K562 (cell line): ENCODE measurements around the gene INPP5K. TPM values are rescaled to one million over a fixed set of nuclear protein-coding genes. Genes with fewer than 3 reads are reported as not detected.

Source experiments
- ARNT ChIP-seq, 2 experiments: fragments of 450-650 bp; IDR thresholded peaks; 2 replicates each; pipeline ENCODE4 v1.6.1; 2016; ENCODE audit warnings: mild to moderate bottlenecking in 1 of 2
- CREB3L1 ChIP-seq: fragments of 450-650 bp; IDR thresholded peaks from 2 replicates; pipeline ENCODE4 v1.6.1; 2014; ENCODE audit warnings: low read depth, mild to moderate bottlenecking, moderate library complexity, borderline replicate concordance
- HNRNPL ChIP-seq: fragments of 200-400 bp; formaldehyde crosslinking; IDR thresholded peaks from 2 replicates; pipeline ENCODE4 v1.6.1; 2017; ENCODE audit warnings: low read depth, mild to moderate bottlenecking, low read length
- MGA ChIP-seq: fragments of 450-650 bp; IDR thresholded peaks from 2 replicates; pipeline ENCODE4 v1.6.1; 2016; ENCODE audit warnings: mild to moderate bottlenecking, moderate library complexity
- RREB1 ChIP-seq: fragments of 250-450 bp; sonication (Bioruptor Pico); IDR thresholded peaks from 2 replicates; pipeline ENCODE4 v1.4.0; 2020
- ZBTB8A ChIP-seq: fragments of 450-650 bp; IDR thresholded peaks from 2 replicates; pipeline ENCODE4 v1.6.1; 2018; ENCODE audit warnings: mild to moderate bottlenecking, moderate library complexity; ENCODE audit not compliant: partially characterized antibody
- polyA plus RNA-seq, 8 experiments: library from polyadenylated mRNA; depleted of rRNA in 4 of 8; stranded (reverse) in 5 of 8; unstranded in 3 of 8; fragments of >200 nt; fragmentation: Nextera tagmentation in 2 of 8; fragmentation: Illumina TruSeq in 1 of 8; extraction: Ambion mirVana in 2 of 8; extraction: Trizol in 1 of 8; gene quantifications; 2 replicates each; pipeline versions ENCODE4 v1.2.1 to v1.2.3, GENCODE V29; 2011 to 2014; ENCODE audit warnings: inconsistent platforms in 1 of 8, missing spikeins in 1 of 8
- total RNA-seq, 7 experiments: library from RNA; depleted of rRNA in 6 of 7; stranded (reverse); fragments of >200 nt in 6 of 7; fragmentation: Illumina TruSeq in 2 of 7; extraction: Trizol in 2 of 7; gene quantifications; 2 replicates each; pipeline versions ENCODE4 v1.2.1 to v1.2.3, GENCODE V29; 2011 to 2021; ENCODE audit warnings: low replicate concordance in 1 of 7

Gene INPP5K
- total and polyA plus RNA-seq, 9 of the 15 experiments (the other 6 are each of a cell fraction or from before 2014, with no cell fraction given), result 0.63 to 15.1 (median 10.1) TPM

- TF ChIP-seq MGA, result peak; percentile 9; the same call in 1 of the 2 replicates
- TF ChIP-seq ZBTB8A, result no peak
- no peak for TF ChIP-seq CREB3L1
- TF ChIP-seq ARNT (IDR thresholded peaks at IDR 0.05), result no peak; a peak in 1 of 4 replicates
- no peak for TF ChIP-seq RREB1 (CRISPR knock-in tag)
- 0 out of 2 replicates have a peak, but pooled peaks have one; percentile 0 for TF ChIP-seq HNRNPL
Observed at GRCh38 chr17:1563786-1564613, 47.6 kb upstream of the INPP5K start (continued).
